Anterior cingulate cortex (tissue), 58 donors: ENCODE measurements around the gene CHIT1.

ENCODE experiments used
- DNase-seq, 58 donors: peaks; one replicate each; lab custom pipeline; 2025; lab: John Stamatoyannopoulos, UW

The CHIT1 gene

GRCh38 chr1:203197625-203198024, 31.8 kb downstream of the CHIT1 start:
- no peak for DNase-seq

- DNase-seq, result no peak
Observed at GRCh38 chr1:203196371-203196770, 33.1 kb downstream of the CHIT1 start.

GRCh38 chr1:203190949-203191348, 38.5 kb downstream of the CHIT1 start:
- no peak for DNase-seq

- peak in 25 of 58 donors; percentile 18 to 82 (median 37) for DNase-seq
Observed at GRCh38 chr1:203189951-203190352, 39.5 kb downstream of the CHIT1 start.

- DNase-seq, result no peak
Observed at GRCh38 chr1:203188686-203189232, 40.7 kb downstream of the CHIT1 start.

GRCh38 chr1:203187689-203188264, 41.7 kb downstream of the CHIT1 start:
- DNase-seq, result peak in 3 of 58 donors; percentile 32 to 77 (median 36)

- peak in 3 of 58 donors; percentile 20 to 53 (median 47) for DNase-seq
Observed at GRCh38 chr1:203187304-203187685, 42.2 kb downstream of the CHIT1 start.

GRCh38 chr1:203186446-203187303, 42.8 kb downstream of the CHIT1 start, which contains the start of gene CHI3L1:
Gene CHI3L1, minus strand, starts transcription at chr1:203186704. Its CDS starts 81 bp downstream, at chr1:203186623.
- DNase-seq, result peak in 41 of 58 donors; percentile 17 to 82 (median 52)

- DNase-seq, result no peak
Observed at GRCh38 chr1:203186091-203186445, 43.4 kb downstream of the CHIT1 start.

GRCh38 chr1:203185585-203185984, 43.9 kb downstream of the CHIT1 start:
- no peak for DNase-seq

- DNase-seq, result no peak
Observed at GRCh38 chr1:203185061-203185461, 44.4 kb downstream of the CHIT1 start.

GRCh38 chr1:203184467-203184866, 45.0 kb downstream of the CHIT1 start:
- no peak for DNase-seq

- no peak for DNase-seq
Observed at GRCh38 chr1:203183828-203184227, 45.6 kb downstream of the CHIT1 start.

GRCh38 chr1:203182387-203182953, 47.0 kb downstream of the CHIT1 start:
- DNase-seq, result no peak

- DNase-seq, result no peak
Observed at GRCh38 chr1:203181586-203182386, 47.7 kb downstream of the CHIT1 start.

GRCh38 chr1:203180611-203181330, 48.7 kb downstream of the CHIT1 start:
- no peak for DNase-seq

- no peak for DNase-seq
Observed at GRCh38 chr1:203179667-203180005, 49.8 kb downstream of the CHIT1 start.

GRCh38 chr1:203178821-203179666, 50.4 kb downstream of the CHIT1 start:
- DNase-seq, result no peak

GRCh38 chr1:203178083-203178482, 51.4 kb downstream of the CHIT1 start:
- DNase-seq, result no peak
